ENCODE data around the gene HELZ2.

Gene HELZ2

DNA sequence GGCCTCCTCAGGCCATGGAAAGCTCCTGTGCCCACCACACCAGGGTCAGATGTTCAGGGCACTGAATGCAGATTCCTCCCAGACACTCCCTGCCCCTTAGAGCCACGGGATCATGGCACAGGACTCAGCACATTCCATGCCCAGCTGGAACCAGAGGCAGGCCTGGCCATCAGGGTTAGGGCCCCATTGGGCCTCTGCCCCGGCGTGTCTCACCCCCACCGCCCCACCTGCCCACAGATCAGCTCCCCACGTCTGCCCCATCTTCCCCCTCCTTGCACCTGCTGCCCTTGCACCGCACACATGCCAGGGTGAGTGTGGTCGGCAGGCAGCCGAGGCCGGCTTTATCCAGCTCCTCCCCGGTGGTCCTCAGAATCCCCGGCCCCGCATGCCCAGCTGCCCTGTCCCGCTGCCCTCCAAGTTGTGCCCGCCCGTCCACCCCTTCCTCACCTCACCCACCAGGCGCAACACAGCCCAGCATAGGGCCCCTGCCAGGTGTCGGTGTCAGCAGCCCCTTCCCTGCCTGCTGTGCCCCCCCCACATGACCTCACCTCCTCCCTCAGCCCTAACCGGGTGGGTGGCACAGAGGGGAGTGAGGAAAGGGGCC, 24.3 kb downstream of the HELZ2 start:
- no peak for DNase-seq

DNA sequence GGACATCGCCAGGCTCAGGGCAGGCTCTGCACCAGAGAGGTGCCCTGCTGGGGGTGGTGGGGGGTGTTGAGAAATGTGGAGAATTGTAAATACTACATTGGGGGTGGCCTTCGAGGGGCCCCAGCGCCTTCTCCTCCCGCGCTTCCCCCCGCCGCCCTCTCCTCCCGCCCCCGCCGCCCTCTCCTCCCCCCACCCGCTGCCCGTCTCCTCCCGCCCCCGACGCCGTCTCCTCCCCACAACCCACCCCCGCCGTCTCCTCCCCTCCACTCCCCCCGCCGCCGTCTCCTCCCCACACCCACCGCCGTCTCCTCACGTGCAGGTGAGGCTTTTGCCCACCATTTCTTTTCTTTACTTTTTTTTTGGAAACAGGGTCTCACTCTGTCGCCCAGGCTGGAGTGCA, 25.0 kb downstream of the HELZ2 start:
- no peak for DNase-seq

- DNase-seq = no peak
Measured at GRCh38 chr20:63548542-63548941, 25.5 kb downstream of the HELZ2 start.

DNA sequence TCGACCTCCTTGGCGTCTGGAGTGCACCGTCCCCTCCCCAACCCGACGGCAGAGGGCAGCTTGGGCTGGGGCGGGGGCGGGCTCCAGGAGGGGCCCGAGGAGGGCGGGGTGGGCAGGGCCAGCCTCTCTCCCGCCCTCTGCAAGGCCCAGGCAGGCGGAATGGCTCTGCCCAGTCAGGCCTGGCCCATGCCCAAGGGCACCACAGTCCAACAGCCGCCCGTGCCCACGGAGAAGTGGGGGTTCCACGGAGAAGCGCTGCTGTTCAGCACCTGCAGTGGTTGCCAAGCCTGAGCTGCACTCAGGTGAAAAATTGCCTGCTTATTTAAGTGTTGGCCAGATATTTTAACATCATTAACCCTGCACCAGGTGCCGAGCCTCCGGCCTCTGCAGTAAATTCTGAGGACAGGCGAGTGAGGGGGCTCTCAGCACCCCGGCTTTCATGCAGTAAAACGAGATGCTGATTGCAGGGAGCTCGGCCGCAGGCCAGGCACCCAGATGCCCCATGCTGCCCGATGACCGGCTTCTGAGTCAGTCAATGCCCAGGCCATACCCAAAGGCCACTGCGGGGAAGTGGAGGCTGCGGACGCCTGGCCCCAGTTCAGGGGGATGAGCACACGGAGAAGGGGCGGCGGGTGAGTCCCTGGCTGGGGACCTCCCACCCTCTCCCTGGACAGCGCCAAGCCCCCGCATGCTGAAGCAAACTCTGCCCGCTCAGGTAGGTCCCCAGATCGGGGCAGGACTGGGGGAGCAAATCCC, 26.1 kb downstream of the HELZ2 start, which contains the start of gene SRMS:
Gene SRMS (minus strand): TSS at position 25 of the 756 bp plus-strand sequence. CDS start 286 bp downstream, outside the sequence.
- DNase-seq = no peak

DNA sequence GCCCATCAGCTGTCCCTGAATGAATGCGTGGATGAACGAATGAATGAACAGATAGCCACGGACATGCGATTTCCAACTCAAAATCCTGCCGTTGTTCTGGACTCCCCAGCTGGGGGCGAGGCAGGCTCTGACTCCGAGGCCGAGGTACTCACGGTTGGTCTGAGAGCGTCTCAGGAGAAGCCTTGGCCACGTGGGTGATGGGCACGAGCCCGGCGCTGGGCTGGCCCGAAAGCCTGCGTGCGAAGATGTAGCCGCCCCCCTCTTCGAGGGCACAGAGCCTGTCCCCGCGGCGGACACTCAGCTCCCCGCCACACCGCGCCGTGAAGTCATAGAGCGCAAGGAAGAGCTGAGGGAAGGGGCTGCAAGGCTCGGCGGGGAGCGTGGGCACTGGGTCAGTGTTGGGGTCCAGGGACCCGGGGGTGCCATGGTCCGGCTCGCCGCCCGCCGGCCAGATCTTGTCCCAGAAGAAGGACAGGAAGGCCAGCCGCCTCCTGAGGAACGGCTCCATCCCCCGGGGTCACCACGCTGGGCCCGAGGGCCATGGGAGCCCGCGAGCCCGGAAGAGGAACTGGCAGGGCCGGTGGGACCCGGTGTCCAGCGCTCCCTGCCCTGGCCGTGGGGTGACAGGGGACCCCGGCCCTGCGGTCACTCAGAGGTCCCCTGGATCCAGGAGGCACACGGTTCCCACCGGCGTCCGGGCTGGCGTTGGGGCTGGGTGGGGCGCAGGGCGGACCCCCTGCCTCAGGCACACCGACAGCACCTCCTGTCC, 26.9 kb downstream of the HELZ2 start:
- DNase-seq = no peak

DNA sequence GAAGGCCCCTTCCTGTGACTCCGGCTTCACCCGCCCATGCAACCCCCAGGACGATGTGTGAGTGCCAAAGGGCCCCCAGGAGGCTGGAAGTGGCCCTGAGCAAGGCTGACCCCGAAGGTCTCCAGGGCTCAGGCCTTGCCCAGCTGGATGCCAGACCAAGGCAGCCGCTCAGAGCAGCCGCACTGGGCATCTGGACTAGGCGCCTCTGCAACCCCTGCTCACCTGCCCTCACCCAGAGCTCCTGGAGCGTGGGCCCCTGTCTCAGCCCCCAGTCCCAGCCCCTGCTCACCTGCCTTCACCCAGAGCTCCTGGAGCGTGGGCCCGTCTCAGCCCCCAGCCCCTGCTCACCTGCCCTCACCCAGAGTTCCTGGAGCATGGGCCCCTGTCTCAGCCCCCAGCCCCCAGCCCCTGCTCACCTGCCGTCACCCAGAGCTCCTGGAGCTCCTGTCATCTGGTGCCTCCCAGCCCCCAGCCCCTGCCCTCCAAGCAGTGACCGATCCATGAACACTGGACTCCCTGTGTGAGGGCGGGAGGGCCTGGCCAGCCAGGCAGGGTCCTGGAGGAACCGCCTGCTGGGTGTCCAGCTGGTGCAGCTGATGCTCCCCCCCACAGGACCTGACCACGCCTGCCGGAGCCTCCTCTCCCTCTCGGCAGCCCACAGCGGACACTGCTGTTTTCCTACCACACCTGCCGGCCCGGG, 27.6 kb downstream of the HELZ2 start:
- no peak for DNase-seq

DNA sequence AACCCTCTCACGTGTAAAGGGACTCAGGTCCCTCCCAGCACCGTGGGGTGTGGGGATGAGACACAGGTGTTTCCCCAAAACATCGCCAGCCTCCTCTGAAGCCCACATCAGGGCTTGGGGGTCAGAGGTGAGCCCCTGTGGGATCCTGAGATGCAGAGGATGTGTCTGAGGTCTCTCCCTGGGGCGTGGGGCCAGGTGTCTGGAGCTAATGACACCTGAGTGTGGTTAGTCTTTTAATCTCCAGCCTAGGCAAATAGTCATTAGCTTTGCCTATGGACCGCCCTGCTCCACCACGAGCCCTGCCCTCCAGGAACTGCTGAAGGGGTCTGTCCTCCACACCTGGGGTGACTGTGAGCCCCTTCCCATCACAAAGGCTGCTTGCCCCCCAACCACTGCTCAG, 28.2 kb downstream of the HELZ2 start:
- no peak for DNase-seq

- no peak for DNase-seq
Measured at GRCh38 chr20:63544958-63545516, 29.0 kb downstream of the HELZ2 start.

- no peak for DNase-seq
Measured at GRCh38 chr20:63544241-63544957, 29.6 kb downstream of the HELZ2 start.

GRCh38 chr20:63543733-63544132, 30.3 kb downstream of the HELZ2 start:
- no peak for DNase-seq

DNA sequence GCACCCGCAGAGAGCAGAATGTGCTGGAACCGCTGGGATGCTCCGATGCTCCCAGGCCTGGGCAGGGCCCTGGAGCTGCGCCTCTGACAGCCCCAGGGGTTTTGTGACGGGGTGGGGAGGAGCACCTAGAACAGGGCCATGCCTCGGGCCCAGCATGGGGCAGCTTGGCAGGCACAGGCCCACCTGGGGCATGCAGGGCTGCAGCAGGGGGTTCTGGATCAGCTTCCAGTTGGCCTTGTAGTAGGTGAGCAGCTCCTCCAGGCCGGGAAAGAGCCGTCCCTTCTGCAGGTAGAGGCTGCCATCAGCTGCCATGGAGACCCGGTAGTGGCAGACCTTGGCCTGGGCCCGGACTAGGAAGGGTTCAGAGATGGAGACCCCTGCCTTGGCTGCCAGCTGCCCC, 30.9 kb downstream of the HELZ2 start:
- DNase-seq = no peak

- no peak for DNase-seq
Measured at GRCh38 chr20:63542696-63543095, 31.3 kb downstream of the HELZ2 start.

DNA sequence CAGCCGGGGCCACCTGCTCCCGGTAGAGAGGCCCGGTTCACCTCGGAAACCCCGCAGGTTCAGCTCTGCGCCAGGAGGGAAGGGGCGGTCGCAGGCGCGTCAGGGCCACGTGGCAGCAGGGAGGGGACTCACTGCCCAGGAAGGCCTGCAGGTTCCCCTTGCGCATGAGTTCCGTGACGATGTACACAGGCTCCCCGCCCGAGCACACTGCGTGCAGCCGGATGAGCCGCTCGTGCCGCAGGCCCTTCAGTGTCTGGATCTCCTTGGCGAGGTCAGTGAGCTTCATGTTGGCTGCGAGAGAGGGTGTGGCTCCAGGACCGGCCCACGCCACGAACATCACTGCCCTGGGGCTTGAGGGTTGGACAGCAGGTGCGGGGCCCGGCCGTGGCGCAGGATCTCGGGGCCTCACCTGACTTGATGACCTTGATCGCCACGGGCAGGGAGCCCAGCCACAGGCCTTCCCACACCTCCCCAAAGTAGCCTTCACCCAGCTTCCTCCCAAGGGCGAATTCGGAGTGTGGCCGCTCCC, 31.9 kb downstream of the HELZ2 start:
- DNase-seq = no peak

- no peak for DNase-seq
Measured at GRCh38 chr20:63541371-63541770, 32.7 kb downstream of the HELZ2 start.

GRCh38 chr20:63540417-63541186, 33.4 kb downstream of the HELZ2 start:
- no peak for DNase-seq

GRCh38 chr20:63539441-63540370, 34.3 kb downstream of the HELZ2 start:
- no peak for DNase-seq

- DNase-seq = no peak
Measured at GRCh38 chr20:63539092-63539430, 35.0 kb downstream of the HELZ2 start.

DNA sequence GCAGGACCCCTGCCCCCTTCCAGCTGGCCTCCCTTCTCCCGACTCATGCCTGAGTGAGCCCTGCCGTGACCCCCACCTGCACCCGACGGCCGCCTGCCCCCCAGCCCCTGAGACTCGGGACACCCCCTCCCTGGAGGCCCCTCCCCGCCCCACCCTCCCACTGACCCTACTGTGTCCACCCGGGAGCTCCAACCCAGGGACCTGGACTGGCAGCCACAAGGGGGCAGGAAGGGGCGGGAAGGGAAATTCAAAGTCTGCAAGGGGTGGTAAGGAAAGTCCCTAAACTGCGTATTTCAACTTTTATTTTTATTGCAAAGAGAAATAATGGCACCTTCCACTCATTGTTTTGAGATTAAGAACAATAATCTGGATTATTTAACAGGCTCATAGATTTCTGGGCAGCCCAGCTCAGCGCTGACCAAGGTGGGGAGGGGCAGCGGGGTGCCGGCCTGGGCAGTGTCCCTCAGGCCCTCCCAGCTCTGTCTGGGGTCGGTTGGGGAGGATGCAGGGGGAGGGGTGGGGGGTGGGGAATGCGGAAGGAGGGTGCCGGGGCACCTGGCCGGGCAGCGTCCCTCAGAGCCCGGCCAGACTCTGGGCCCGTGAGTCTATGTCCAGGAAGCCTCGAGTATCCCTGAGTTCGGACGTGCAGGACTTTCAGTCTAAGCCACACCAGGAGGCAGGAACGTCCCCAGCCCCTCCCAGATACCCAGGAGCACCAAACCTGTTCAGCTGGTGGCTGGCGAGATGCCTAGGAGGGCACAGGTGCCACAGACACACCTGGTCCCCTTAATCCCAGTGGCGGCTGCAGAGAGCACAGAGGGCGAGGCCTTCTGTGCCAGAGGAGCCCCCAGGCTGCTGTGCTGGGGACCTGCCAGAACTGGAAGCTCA, 35.6 kb downstream of the HELZ2 start:
- no peak for DNase-seq

Measured in activated naive CD4-positive, alpha-beta T cell treated with anti-CD3 and anti-CD28 coated beads, Interleukin-2, amount 50 U/mL, for 16 hours (primary cell).